CD4-positive, alpha-beta T cell treated with Interleukin-6 at 100 ng/mL for 8 hours (primary cell): Measurements from ENCODE around the gene MGAT1.

Source experiments
- DNase-seq: peaks from one replicate; pipeline ENCODE4 v3.0.0-alpha.2; 2020; ENCODE audit warnings: mixed read lengths, low spot score

MGAT1 gene

GRCh38 chr5:180823940-180824629, 21.5 kb upstream of the MGAT1 start:
- DNase-seq: no peak

GRCh38 chr5:180823346-180823745, 20.7 kb upstream of the MGAT1 start:
- DNase-seq: no peak

- no peak for DNase-seq
Measured at GRCh38 chr5:180821538-180821937, 18.9 kb upstream of the MGAT1 start.

- DNase-seq: no peak
Measured at GRCh38 chr5:180820788-180821321, 18.2 kb upstream of the MGAT1 start.

- no peak for DNase-seq
Measured at GRCh38 chr5:180818677-180819341, 16.2 kb upstream of the MGAT1 start.

GRCh38 chr5:180817893-180818674, 15.5 kb upstream of the MGAT1 start:
- no peak for DNase-seq

- no peak for DNase-seq
Measured at GRCh38 chr5:180816608-180817534, 14.3 kb upstream of the MGAT1 start.

GRCh38 chr5:180815293-180815917, 12.8 kb upstream of the MGAT1 start:
- DNase-seq: no peak

- DNase-seq: no peak
Measured at GRCh38 chr5:180813420-180813819, 10.8 kb upstream of the MGAT1 start.

GRCh38 chr5:180811623-180812124, 9.1 kb upstream of the MGAT1 start:
- no peak for DNase-seq

GRCh38 chr5:180810959-180811622, 8.5 kb upstream of the MGAT1 start:
- no peak for DNase-seq

- peak; percentile 95 for DNase-seq
Measured at GRCh38 chr5:180810210-180810958, 7.8 kb upstream of the MGAT1 start.

- DNase-seq: peak; percentile 93
Measured at GRCh38 chr5:180809403-180810209, 7.0 kb upstream of the MGAT1 start.

GRCh38 chr5:180808461-180809000, 5.9 kb upstream of the MGAT1 start:
- no peak for DNase-seq

- no peak for DNase-seq
Measured at GRCh38 chr5:180807654-180808414, 5.2 kb upstream of the MGAT1 start.

GRCh38 chr5:180807046-180807445, 4.4 kb upstream of the MGAT1 start:
- no peak for DNase-seq

GRCh38 chr5:180806351-180807011, 3.9 kb upstream of the MGAT1 start:
- DNase-seq: no peak
